Endothelial cell of umbilical vein (primary cell): ENCODE measurements around the gene SPEN. TPM values are rescaled to one million over a fixed set of nuclear protein-coding genes. Genes with fewer than 3 reads are reported as not detected.

Experiments used
- BruUV-seq: library from RNA; stranded (reverse); fragments of 400-500 nt; replicated peaks from 2 replicates; lab custom pipeline; 2021; lab: Mats Ljungman, UMichigan
- CTCF ChIA-PET: fragments of 300-600, 350-600 bp; sonication (Branson Sonifier 250); formaldehyde crosslinking; loops from one replicate; lab custom pipeline; 2021; ENCODE audit warnings: antibody characterized with exemption, inconsistent platforms; lab: Charles Lee
- POLR2A ChIA-PET: fragments of 300-600, 350-600 bp; sonication (Branson Sonifier 250); formaldehyde crosslinking; loops from one replicate; lab custom pipeline; 2021; ENCODE audit warnings: antibody characterized with exemption, inconsistent platforms; lab: Charles Lee
- DNase-seq: peaks from one replicate; pipeline ENCODE4 v3.0.0-alpha.2; 2011; ENCODE audit warnings: low read depth, low spot score
- FAIRE-seq: peaks from 2 replicates; lab custom pipeline; 2011; peaks lifted over from hg19 to GRCh38; lab: Jason Lieb, UNC
- H2AFZ ChIP-seq: 2 replicates; pipeline ENCODE4 v1.6.0; 2012; ENCODE audit warnings: low read depth, low read length, control low read depth, inconsistent platforms
- H3K27ac ChIP-seq: 2 replicates; pipeline ENCODE4 v1.5.1; 2011; ENCODE audit warnings: low read depth, mild to moderate bottlenecking, control low read depth, low read length, moderate library complexity; ENCODE audit not compliant: insufficient read depth
- H3K27me3 ChIP-seq, 2 experiments: 2 replicates each; pipeline versions ENCODE4 v1.6.0 to v1.6.1; 2011; ENCODE audit warnings: low read length in 2 of 2, mixed read lengths in 1 of 2; ENCODE audit not compliant: control insufficient read depth in 2 of 2, insufficient read depth in 2 of 2
- H3K36me3 ChIP-seq, 2 experiments: 2 replicates in 1 of 2; 3 replicates in 1 of 2; pipeline ENCODE4 v1.5.1; 2011; ENCODE audit warnings: low read length in 2 of 2, mild to moderate bottlenecking in 1 of 2, moderate library complexity in 1 of 2; ENCODE audit not compliant: control insufficient read depth in 2 of 2, insufficient read depth in 2 of 2; ENCODE audit errors: extremely low read depth in 1 of 2
- H3K4me1 ChIP-seq: 3 replicates; pipeline ENCODE4 v1.5.1; 2011; ENCODE audit warnings: mild to moderate bottlenecking, low read length; ENCODE audit not compliant: control insufficient read depth, insufficient read depth; ENCODE audit errors: extremely low read depth
- H3K4me2 ChIP-seq: 2 replicates; pipeline ENCODE4 v1.6.1; 2011; ENCODE audit warnings: low read length, control low read depth, mixed read lengths; ENCODE audit not compliant: insufficient read depth
- H3K4me3 ChIP-seq, 3 experiments: fragments of 200-600 bp in 1 of 3; sonication (generic), shearing (Covaris generic) in 1 of 3; replicated peaks in 1 of 3; 2 replicates each; pipeline ENCODE4 v1.5.1; 2011 to 2016; ENCODE audit warnings: control low read depth in 3 of 3, low read length in 3 of 3, mild to moderate bottlenecking in 2 of 3, inconsistent platforms in 1 of 3, low read depth in 1 of 3, moderate library complexity in 1 of 3; ENCODE audit not compliant: insufficient read depth in 1 of 3
- H3K79me2 ChIP-seq: 2 replicates; pipeline ENCODE4 v1.6.0; 2012; ENCODE audit warnings: low read length, inconsistent platforms; ENCODE audit not compliant: control insufficient read depth, insufficient read depth
- H3K9ac ChIP-seq: replicated peaks from 2 replicates; pipeline ENCODE3; 2011; ENCODE audit warnings: low read length, control low read depth; ENCODE audit not compliant: insufficient read depth; ENCODE audit errors: extremely low read depth
- H3K9me1 ChIP-seq: replicated peaks from 3 replicates; pipeline ENCODE4 v1.6.0; 2011; ENCODE audit warnings: mild to moderate bottlenecking, low read length; ENCODE audit not compliant: control insufficient read depth, insufficient read depth; ENCODE audit errors: extremely low read depth
- H3K9me3 ChIP-seq: replicated peaks from 2 replicates; pipeline ENCODE4 v1.5.1; 2012; ENCODE audit warnings: low read length, inconsistent platforms; ENCODE audit not compliant: control insufficient read depth, insufficient read depth
- H4K20me1 ChIP-seq: replicated peaks from 2 replicates; pipeline ENCODE3; 2011; ENCODE audit warnings: mild to moderate bottlenecking, low read length; ENCODE audit not compliant: control insufficient read depth, insufficient read depth; ENCODE audit errors: extremely low read depth
- CTCF ChIP-seq, 2 donors: IDR thresholded peaks; 1 replicate in 1 of 2; 2 replicates in 1 of 2; pipeline ENCODE4 v1.5.1; 2011; ENCODE audit warnings: low read length in 2 of 2, mild to moderate bottlenecking in 2 of 2, moderate library complexity in 2 of 2, control low read depth in 1 of 2, inconsistent platforms in 1 of 2, low read depth in 1 of 2; ENCODE audit not compliant: insufficient read depth in 1 of 2; ENCODE audit errors: extremely low read depth in 1 of 2
- EZH2 ChIP-seq: IDR thresholded peaks from 2 replicates; pipeline ENCODE4 v1.6.1; 2012; ENCODE audit warnings: borderline replicate concordance, low read depth, mild to moderate bottlenecking, moderate library complexity, low read length, inconsistent platforms; ENCODE audit not compliant: severe bottlenecking
- FOS ChIP-seq: IDR thresholded peaks from 2 replicates; pipeline ENCODE4 v1.6.1; 2011; ENCODE audit warnings: mild to moderate bottlenecking, low read length, moderate library complexity, borderline replicate concordance; ENCODE audit not compliant: insufficient read depth
- GATA2 ChIP-seq: IDR thresholded peaks from 2 replicates; pipeline ENCODE4 v1.7.0; 2011; ENCODE audit warnings: low read depth, mild to moderate bottlenecking, moderate library complexity, mixed read lengths, low read length; ENCODE audit not compliant: insufficient read length, insufficient read depth
- JUN ChIP-seq: IDR thresholded peaks from 2 replicates; pipeline ENCODE4 v1.6.1; 2011; ENCODE audit warnings: borderline replicate concordance, low read depth; ENCODE audit not compliant: insufficient read length, insufficient read depth
- MAX ChIP-seq: IDR thresholded peaks from 2 replicates; pipeline ENCODE4 v1.6.1; 2011; ENCODE audit not compliant: insufficient read depth, insufficient read length
- MYC ChIP-seq: IDR thresholded peaks from one replicate; pipeline ENCODE4 v1.6.1; 2011; ENCODE audit warnings: mild to moderate bottlenecking, low read depth, low read length
- POLR2A ChIP-seq: IDR thresholded peaks from 2 replicates; pipeline ENCODE4 v1.6.1; 2012; ENCODE audit warnings: low read depth, mild to moderate bottlenecking, control low read depth, low read length
- POLR2AphosphoS5 ChIP-seq: IDR thresholded peaks from 2 replicates; pipeline ENCODE4 v1.6.1; 2012; ENCODE audit warnings: low read depth, mild to moderate bottlenecking, control low read depth, low read length, moderate library complexity; ENCODE audit not compliant: insufficient read depth
- dilution Hi-C: fragments of 300-500 bp; cut with MboI; formaldehyde crosslinking; loops from one replicate; pipeline ENCODE4 v1.15.0; 2019; ENCODE audit warnings: low sequenced_read_pairs; ENCODE audit not compliant: extremely low pct_ligation_motif_present
- intact Hi-C: fragments of 100-400 bp; cut with micrococcal nuclease; formaldehyde crosslinking; loops from one replicate; pipeline ENCODE4 v1.10.0; 2022
- polyA plus RNA-seq, 4 experiments: library from polyadenylated mRNA; depleted of rRNA in 3 of 4; stranded (reverse) in 3 of 4; unstranded in 1 of 4; fragments of >200 nt; gene quantifications; 2 replicates each; pipeline versions ENCODE4 v1.2.1 to v1.2.3, GENCODE V29; 2011 to 2012; ENCODE audit warnings: missing spikeins in 1 of 4
- total RNA-seq: library from RNA; stranded (reverse); gene quantifications from 2 replicates; pipeline ENCODE4 v1.2.3, GENCODE V29; 2021

The SPEN gene
- total and polyA plus RNA-seq, 2 donors (not counting 3 experiments of a cell fraction or from before 2014, with no cell fraction given) = 9.3 to 44.4 TPM

- Histone ChIP-seq H2AFZ (no peak overlapping the region), H3K9me3 (no peaks in the 10 kb centered on the region), H3K4me3 (no peak overlapping the region), H3K4me2 (no peak overlapping the region), H3K9me1 (no peaks in the 10 kb centered on the region), H3K9ac (no peak overlapping the region), H3K4me1 (peaks cover 26% of the 10 kb centered on the region), H3K36me3 (peaks cover 12 to 50% of the 10 kb centered on the region in 2 experiments), H3K79me2 (no peaks in the 10 kb centered on the region), H4K20me1 (no peaks in the 10 kb centered on the region), H3K27ac (no peak overlapping the region), H3K27me3 (no peaks in the 10 kb centered on the region)
- TF ChIP-seq GATA2 (no peak), POLR2AphosphoS5 (no peak), MYC (no peak), POLR2A (no peak), MAX (no peak), EZH2 (no peak), FOS (no peak), CTCF (IDR thresholded peaks at IDR 0.05; ENCODE audit: extremely low read depth in 1 of 2, insufficient read depth in 1 of 2, low read depth in 1 of 2, low read length in 2 of 2) (no peak), JUN (no peak)
- BruUV-seq = no TSS peak
- FAIRE-seq (no peak), DNase-seq (no peak)
- intact Hi-C loops (loop anchor here (2.0 kb wide), 1 partner anchor 101 kb away; no protein-coding TSS in a partner anchor), dilution Hi-C loops (no loop called here)
- CTCF ChIA-PET = interaction anchor here (1.1 to 2.6 kb wide), 4 partner anchors 13 to 144 kb away, joined by 3 to 31 read pairs (median 16); no protein-coding TSS in a partner anchor
- POLR2A ChIA-PET = no interaction called here
Observed at GRCh38 chr1:15936025-15936424, 88.5 kb downstream of the SPEN start.
